PFSK-1 (cell line): ENCODE data around the gene SYNRG.

Experiments used
- FOXP2 ChIP-seq: optimal IDR thresholded peaks from 2 replicates; pipeline ENCODE3; 2011; ENCODE audit warnings: borderline replicate concordance, control low read depth, inconsistent platforms; ENCODE audit not compliant: insufficient read depth; ENCODE audit errors: extremely low read length, extremely low read depth
- POLR2AphosphoS5 ChIP-seq: IDR thresholded peaks from 2 replicates; pipeline ENCODE4 v1.6.1; 2012; ENCODE audit warnings: low read depth, mild to moderate bottlenecking, control low read depth, low read length, moderate library complexity
- REST ChIP-seq, 2 experiments: IDR thresholded peaks; 2 replicates each; pipeline versions ENCODE4 v1.6.1 to v1.8.0; 2011 to 2012; ENCODE audit warnings: low read depth in 2 of 2, low read length in 2 of 2, control low read depth in 1 of 2, inconsistent platforms in 1 of 2, mild to moderate bottlenecking in 1 of 2, moderate library complexity in 1 of 2; ENCODE audit not compliant: insufficient read depth in 1 of 2
- SIN3A ChIP-seq: IDR thresholded peaks from 2 replicates; pipeline ENCODE4 v1.6.1; 2012; ENCODE audit warnings: mild to moderate bottlenecking, low read length, moderate library complexity, borderline replicate concordance; ENCODE audit not compliant: insufficient read depth
- TAF1 ChIP-seq: IDR thresholded peaks from 2 replicates; pipeline ENCODE4 v1.6.1; 2012; ENCODE audit warnings: low read length, control low read depth, borderline replicate concordance; ENCODE audit not compliant: insufficient read depth

SYNRG gene

GRCh38 chr17:37488607-37489196 lies 120.5 kb downstream of the SYNRG start:
- TF ChIP-seq POLR2AphosphoS5 (no peak), SIN3A (peak; percentile 69; the same call in 1 of the 2 replicates)

- TF ChIP-seq FOXP2 (no peak), REST (IDR thresholded peaks at IDR 0.05; ENCODE audit: insufficient read depth in 1 of 2, low read depth in 2 of 2, low read length in 2 of 2) (no peak), SIN3A (peak; percentile 57; the same call in 1 of the 2 replicates)
Observed at GRCh38 chr17:37488009-37488604, 121.1 kb downstream of the SYNRG start.

GRCh38 chr17:37485938-37486570 lies 123.2 kb downstream of the SYNRG start:
- no peak for TF ChIP-seq TAF1
- no peak for TF ChIP-seq SIN3A
- TF ChIP-seq POLR2AphosphoS5, result no peak
- no peak for TF ChIP-seq FOXP2
- no peak for TF ChIP-seq REST (IDR thresholded peaks at IDR 0.05; ENCODE audit: insufficient read depth in 1 of 2, low read depth in 2 of 2, low read length in 2 of 2)

- TF ChIP-seq SIN3A, result no peak
- peak; percentile 96 for TF ChIP-seq FOXP2
Observed at GRCh38 chr17:37483311-37484039, 125.7 kb downstream of the SYNRG start.

- no peak for TF ChIP-seq TAF1
- TF ChIP-seq POLR2AphosphoS5, result no peak
- no peak for TF ChIP-seq SIN3A
- no peak for TF ChIP-seq FOXP2
- TF ChIP-seq REST (IDR thresholded peaks at IDR 0.05; ENCODE audit: insufficient read depth in 1 of 2, low read depth in 2 of 2, low read length in 2 of 2), result no peak
Observed at GRCh38 chr17:37481001-37481665, 128.1 kb downstream of the SYNRG start.

- TF ChIP-seq FOXP2, result no peak
- TF ChIP-seq SIN3A, result no peak
- no peak for TF ChIP-seq POLR2AphosphoS5
- TF ChIP-seq REST (IDR thresholded peaks at IDR 0.05; ENCODE audit: insufficient read depth in 1 of 2, low read depth in 2 of 2, low read length in 2 of 2), result no peak
- no peak for TF ChIP-seq TAF1
Observed at GRCh38 chr17:37480427-37480826, 128.8 kb downstream of the SYNRG start.
